ENCODE data around the gene IFT25.
A peak's percentile ranks its signal among the peaks of the same experiment; 100 is the strongest.

IFT25 gene

GRCh38 chr1:53906121-53906520, 39.4 kb downstream of the IFT25 start:
- H3K9ac ChIP-seq = no peak overlapping the region
- no peaks in the 10 kb centered on the region for H4K20me1 ChIP-seq
- no peak overlapping the region for H3K27ac ChIP-seq
- no peak overlapping the region for H3K4me3 ChIP-seq
- peaks cover 24% of the 10 kb centered on the region for H3K4me1 ChIP-seq
- no peaks in the 10 kb centered on the region for H3K9me3 ChIP-seq
- H3K27me3 ChIP-seq = no peaks in the 10 kb centered on the region
- H3K36me3 ChIP-seq = no peaks in the 10 kb centered on the region
- TF ChIP-seq Cebpa-rat (IDR thresholded peaks at IDR 0.05) = no peak
- no peak overlapping the region for H3K4me2 ChIP-seq

GRCh38 chr1:53905509-53905908, 40.0 kb downstream of the IFT25 start:
- Histone ChIP-seq H3K4me1 (peaks cover 24% of the 10 kb centered on the region), H3K4me3 (no peak overlapping the region), H3K27me3 (no peaks in the 10 kb centered on the region), H3K27ac (no peak overlapping the region), H3K9ac (no peak overlapping the region), H3K36me3 (no peaks in the 10 kb centered on the region), H3K9me3 (no peaks in the 10 kb centered on the region), H4K20me1 (no peaks in the 10 kb centered on the region), H3K4me2 (no peak overlapping the region)
- no peak for TF ChIP-seq Cebpa-rat (IDR thresholded peaks at IDR 0.05)

- no peaks in the 10 kb centered on the region for H3K9me3 ChIP-seq
- H3K4me1 ChIP-seq = peaks cover 30% of the 10 kb centered on the region
- H3K4me3 ChIP-seq = no peak overlapping the region
- peak overlapping the region; percentile 63 for H3K4me2 ChIP-seq
- peak overlapping the region; percentile 30; the same call in 1 of the 2 replicates for H3K27ac ChIP-seq
- H3K9ac ChIP-seq = no peak overlapping the region
- no peaks in the 10 kb centered on the region for H3K36me3 ChIP-seq
- H4K20me1 ChIP-seq = no peaks in the 10 kb centered on the region
- TF ChIP-seq Cebpa-rat (IDR thresholded peaks at IDR 0.05) = no peak
- H3K27me3 ChIP-seq = no peaks in the 10 kb centered on the region
Observed at GRCh38 chr1:53902235-53903138, 43.0 kb downstream of the IFT25 start.

GRCh38 chr1:53899708-53900107, 45.8 kb downstream of the IFT25 start:
- H3K4me3 ChIP-seq = no peak overlapping the region
- no peaks in the 10 kb centered on the region for H3K36me3 ChIP-seq
- no peaks in the 10 kb centered on the region for H3K9me3 ChIP-seq
- no peak overlapping the region for H3K4me2 ChIP-seq
- H3K27me3 ChIP-seq = no peaks in the 10 kb centered on the region
- no peak overlapping the region for H3K27ac ChIP-seq
- H4K20me1 ChIP-seq = no peaks in the 10 kb centered on the region
- H3K4me1 ChIP-seq = peaks cover 30% of the 10 kb centered on the region
- no peak for TF ChIP-seq Cebpa-rat (IDR thresholded peaks at IDR 0.05)
- no peak overlapping the region for H3K9ac ChIP-seq

- Histone ChIP-seq H4K20me1 (no peaks in the 10 kb centered on the region), H3K36me3 (no peaks in the 10 kb centered on the region), H3K4me3 (no peak overlapping the region), H3K27me3 (no peaks in the 10 kb centered on the region), H3K4me2 (peak overlapping the region; percentile 16; the same call in 1 of the 2 replicates), H3K9me3 (no peaks in the 10 kb centered on the region), H3K9ac (no peak overlapping the region), H3K4me1 (peaks cover 29% of the 10 kb centered on the region), H3K27ac (no peak overlapping the region)
- TF ChIP-seq Cebpa-rat (IDR thresholded peaks at IDR 0.05) = no peak
Observed at GRCh38 chr1:53899206-53899628, 46.3 kb downstream of the IFT25 start.

GRCh38 chr1:53896635-53897229, 48.8 kb downstream of the IFT25 start:
- no peak overlapping the region for H3K4me3 ChIP-seq
- H3K9ac ChIP-seq = no peak overlapping the region
- no peaks in the 10 kb centered on the region for H3K27me3 ChIP-seq
- no peak for TF ChIP-seq Cebpa-rat (IDR thresholded peaks at IDR 0.05)
- no peak overlapping the region for H3K27ac ChIP-seq
- H3K9me3 ChIP-seq = no peaks in the 10 kb centered on the region
- no peaks in the 10 kb centered on the region for H3K36me3 ChIP-seq
- no peaks in the 10 kb centered on the region for H4K20me1 ChIP-seq
- no peak overlapping the region for H3K4me2 ChIP-seq
- H3K4me1 ChIP-seq = peaks cover 17% of the 10 kb centered on the region

- no peak overlapping the region for H3K4me2 ChIP-seq
- no peak for TF ChIP-seq Cebpa-rat (IDR thresholded peaks at IDR 0.05)
- H3K9me3 ChIP-seq = no peaks in the 10 kb centered on the region
- H3K27ac ChIP-seq = no peak overlapping the region
- H4K20me1 ChIP-seq = no peaks in the 10 kb centered on the region
- H3K27me3 ChIP-seq = no peaks in the 10 kb centered on the region
- H3K9ac ChIP-seq = no peak overlapping the region
- peaks cover 23% of the 10 kb centered on the region for H3K4me1 ChIP-seq
- no peak overlapping the region for H3K4me3 ChIP-seq
- H3K36me3 ChIP-seq = no peaks in the 10 kb centered on the region
Observed at GRCh38 chr1:53895421-53895820, 50.1 kb downstream of the IFT25 start.

GRCh38 chr1:53894644-53895043, 50.9 kb downstream of the IFT25 start:
- Histone ChIP-seq H3K27me3 (no peaks in the 10 kb centered on the region), H4K20me1 (no peaks in the 10 kb centered on the region), H3K4me1 (peaks cover 29% of the 10 kb centered on the region), H3K36me3 (no peaks in the 10 kb centered on the region), H3K4me3 (no peak overlapping the region), H3K9me3 (no peaks in the 10 kb centered on the region), H3K27ac (no peak overlapping the region), H3K4me2 (no peak overlapping the region), H3K9ac (no peak overlapping the region)
- TF ChIP-seq Cebpa-rat (IDR thresholded peaks at IDR 0.05) = no peak

GRCh38 chr1:53893999-53894636, 51.4 kb downstream of the IFT25 start, which contains the start of gene DIO1:
Gene DIO1, plus strand, starts transcription at chr1:53894187. Its CDS starts 24 bp downstream, at chr1:53894211.
- H3K9me3 ChIP-seq = no peaks in the 10 kb centered on the region
- H3K4me3 ChIP-seq = no peak within 1 kb of the TSS
- H3K27ac ChIP-seq = no peak within 1 kb of the TSS
- no peaks in the 10 kb centered on the region for H3K36me3 ChIP-seq
- H3K27me3 ChIP-seq = no peaks in the 10 kb centered on the region
- H3K4me1 ChIP-seq = peaks cover 28% of the 10 kb centered on the region
- TF ChIP-seq Cebpa-rat (IDR thresholded peaks at IDR 0.05) = no peak
- peak within 1 kb of the TSS; percentile 12 for H3K4me2 ChIP-seq
- no peak within 1 kb of the TSS for H3K9ac ChIP-seq
- H4K20me1 ChIP-seq = no peaks in the 10 kb centered on the region

- H3K9ac ChIP-seq = no peak overlapping the region
- no peaks in the 10 kb centered on the region for H3K27me3 ChIP-seq
- no peaks in the 10 kb centered on the region for H4K20me1 ChIP-seq
- peaks cover 38% of the 10 kb centered on the region for H3K4me1 ChIP-seq
- peak overlapping the region; percentile 12 for H3K4me2 ChIP-seq
- TF ChIP-seq Cebpa-rat (IDR thresholded peaks at IDR 0.05) = no peak
- no peak overlapping the region for H3K4me3 ChIP-seq
- H3K36me3 ChIP-seq = no peaks in the 10 kb centered on the region; the same call in 1 of the 2 replicates
- no peaks in the 10 kb centered on the region for H3K9me3 ChIP-seq
- no peak overlapping the region for H3K27ac ChIP-seq
Observed at GRCh38 chr1:53892911-53893310, 52.6 kb downstream of the IFT25 start.
